Epithelial cell of proximal tubule (primary cell): ENCODE data around the gene SETD9. TPM values are rescaled to one million over a fixed set of nuclear protein-coding genes. Genes with fewer than 3 reads are reported as not detected.

Source experiments
- DNase-seq: peaks from one replicate; pipeline ENCODE4 v3.0.0-alpha.2; 2011; ENCODE audit warnings: low read depth
- H3K4me3 ChIP-seq: 2 replicates; pipeline ENCODE4 v1.5.1; 2011; ENCODE audit warnings: low read depth, mild to moderate bottlenecking, low read length
- total RNA-seq: library from RNA; depleted of rRNA; stranded (reverse); fragments of >200 nt; gene quantifications from 2 replicates; pipeline ENCODE4 v1.2.3, GENCODE V29; 2015
- TF ChIP-seq, protein P1 (sequence below): conservative IDR thresholded peaks from 2 replicates; pipeline ENCODE4 v1.5.1; 2012; ENCODE audit warnings: low read depth, mild to moderate bottlenecking, low read length

Gene SETD9, protein sequence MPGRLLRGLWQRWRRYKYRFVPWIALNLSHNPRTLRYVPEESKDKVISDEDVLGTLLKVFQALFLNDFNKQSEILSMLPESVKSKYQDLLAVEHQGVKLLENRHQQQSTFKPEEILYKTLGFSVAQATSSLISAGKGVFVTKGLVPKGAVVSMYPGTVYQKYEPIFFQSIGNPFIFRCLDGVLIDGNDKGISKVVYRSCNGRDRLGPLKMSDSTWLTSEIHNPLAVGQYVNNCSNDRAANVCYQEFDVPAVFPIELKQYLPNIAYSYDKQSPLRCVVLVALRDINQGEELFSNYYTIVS
- total RNA-seq = 8.8 and 36.4 TPM in 2 replicates

- peak within 1 kb of the TSS; percentile 73 for H3K4me3 ChIP-seq
- DNase-seq = peak; percentile 56
- TF ChIP-seq, protein P1, sequence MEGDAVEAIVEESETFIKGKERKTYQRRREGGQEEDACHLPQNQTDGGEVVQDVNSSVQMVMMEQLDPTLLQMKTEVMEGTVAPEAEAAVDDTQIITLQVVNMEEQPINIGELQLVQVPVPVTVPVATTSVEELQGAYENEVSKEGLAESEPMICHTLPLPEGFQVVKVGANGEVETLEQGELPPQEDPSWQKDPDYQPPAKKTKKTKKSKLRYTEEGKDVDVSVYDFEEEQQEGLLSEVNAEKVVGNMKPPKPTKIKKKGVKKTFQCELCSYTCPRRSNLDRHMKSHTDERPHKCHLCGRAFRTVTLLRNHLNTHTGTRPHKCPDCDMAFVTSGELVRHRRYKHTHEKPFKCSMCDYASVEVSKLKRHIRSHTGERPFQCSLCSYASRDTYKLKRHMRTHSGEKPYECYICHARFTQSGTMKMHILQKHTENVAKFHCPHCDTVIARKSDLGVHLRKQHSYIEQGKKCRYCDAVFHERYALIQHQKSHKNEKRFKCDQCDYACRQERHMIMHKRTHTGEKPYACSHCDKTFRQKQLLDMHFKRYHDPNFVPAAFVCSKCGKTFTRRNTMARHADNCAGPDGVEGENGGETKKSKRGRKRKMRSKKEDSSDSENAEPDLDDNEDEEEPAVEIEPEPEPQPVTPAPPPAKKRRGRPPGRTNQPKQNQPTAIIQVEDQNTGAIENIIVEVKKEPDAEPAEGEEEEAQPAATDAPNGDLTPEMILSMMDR = no peak
Observed at GRCh38 chr5:56909294-56910209, at the start of gene SETD9. Gene SETD9 (plus strand): TSS chr5:56909596. CDS start chr5:56909646, 50 bp downstream.

- no peak for DNase-seq
- TF ChIP-seq, protein P1 = no peak
- H3K4me3 ChIP-seq = no peak overlapping the region
Observed at GRCh38 chr5:56861893-56862485, 47.4 kb upstream of the SETD9 start.

GRCh38 chr5:56862909-56863308, 46.5 kb upstream of the SETD9 start:
- DNase-seq = no peak
- no peak overlapping the region for H3K4me3 ChIP-seq
- TF ChIP-seq, protein P1 = no peak

DNA sequence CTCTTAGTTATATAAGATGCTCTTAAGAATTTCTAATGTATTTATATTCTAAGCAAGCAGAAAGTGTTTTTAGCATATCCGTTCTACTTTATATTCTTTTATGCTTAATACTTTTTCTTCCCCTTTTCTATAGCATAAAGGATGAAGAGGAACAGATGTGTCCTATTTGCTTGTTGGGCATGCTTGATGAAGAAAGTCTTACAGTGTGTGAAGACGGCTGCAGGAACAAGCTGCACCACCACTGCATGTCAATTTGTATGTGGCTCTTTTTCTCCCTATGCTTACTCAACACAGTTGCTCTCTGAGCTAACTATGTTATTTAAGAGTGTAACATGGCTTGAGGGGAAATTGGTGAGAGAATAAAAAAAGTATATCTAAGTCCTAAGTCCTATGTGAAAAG, 37.6 kb upstream of the SETD9 start:
- no peak overlapping the region for H3K4me3 ChIP-seq
- TF ChIP-seq, protein P1 = no peak
- no peak for DNase-seq

GRCh38 chr5:56873056-56873455, 36.3 kb upstream of the SETD9 start:
- no peak for DNase-seq
- H3K4me3 ChIP-seq = no peak overlapping the region
- TF ChIP-seq, protein P1 = no peak

DNA sequence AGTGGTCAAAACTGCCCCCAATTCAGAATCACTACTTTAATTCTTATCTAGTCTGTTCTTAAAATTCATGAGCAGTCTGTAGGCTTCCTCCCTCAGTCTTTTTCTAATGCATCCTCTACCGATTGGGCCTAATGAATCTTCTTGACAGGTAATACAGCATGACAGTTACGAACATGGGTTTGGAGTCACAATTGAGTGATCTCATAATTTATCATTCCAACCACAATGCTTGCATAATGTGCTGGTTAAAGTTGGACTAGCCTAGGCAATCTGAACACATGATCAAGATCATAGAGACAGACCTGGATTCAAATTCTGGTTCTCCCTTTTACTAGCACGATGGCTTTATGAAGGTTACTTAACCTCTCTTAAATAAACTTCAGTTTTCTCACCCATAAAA, 33.1 kb upstream of the SETD9 start:
- no peak overlapping the region for H3K4me3 ChIP-seq
- DNase-seq = peak; percentile 52
- TF ChIP-seq, protein P1 = no peak
